ENCODE results near the gene GMPPB.
"Not testable (repeated sequence)": the region's sequence is repeated elsewhere in the genome, so short reads cannot be mapped to it uniquely, and the experiment has no call there.

GMPPB gene

DNA sequence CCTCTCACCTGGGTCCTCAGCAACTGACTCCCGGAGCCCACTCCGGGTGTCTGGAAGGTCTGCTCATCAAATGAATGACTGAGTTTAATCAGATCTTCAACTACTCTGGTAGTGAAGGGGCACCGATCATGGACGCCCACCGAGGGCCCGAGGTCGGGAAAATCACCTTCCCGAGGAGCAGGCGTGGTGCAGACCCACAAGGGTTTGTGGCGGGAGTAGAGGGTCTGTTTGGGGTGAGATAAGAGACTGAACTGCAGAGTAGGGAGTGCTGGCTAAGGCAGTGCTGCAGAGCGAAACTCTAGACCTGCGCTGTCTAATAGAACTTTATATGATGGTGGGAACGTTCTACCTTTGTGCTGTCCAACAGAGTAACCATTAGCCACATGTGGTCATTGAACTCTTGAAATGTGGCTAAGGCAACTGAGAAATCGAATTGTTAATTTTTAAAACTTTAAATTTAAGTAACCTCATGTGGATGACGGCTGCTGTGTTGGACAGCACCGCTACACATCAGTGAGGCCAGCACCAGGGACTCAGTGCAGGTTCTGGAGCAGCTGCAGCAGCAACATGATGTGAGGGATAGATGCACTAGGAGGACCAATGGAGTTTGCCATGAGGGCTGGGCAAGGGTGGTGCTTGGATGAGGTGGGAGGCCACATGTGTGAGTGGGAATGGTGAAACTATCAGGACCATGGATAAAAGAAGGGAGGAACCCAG, 33.7 kb downstream of the GMPPB start:
- not testable (repeated sequence) for DNase-seq (ENCODE audit: low read depth)

DNA sequence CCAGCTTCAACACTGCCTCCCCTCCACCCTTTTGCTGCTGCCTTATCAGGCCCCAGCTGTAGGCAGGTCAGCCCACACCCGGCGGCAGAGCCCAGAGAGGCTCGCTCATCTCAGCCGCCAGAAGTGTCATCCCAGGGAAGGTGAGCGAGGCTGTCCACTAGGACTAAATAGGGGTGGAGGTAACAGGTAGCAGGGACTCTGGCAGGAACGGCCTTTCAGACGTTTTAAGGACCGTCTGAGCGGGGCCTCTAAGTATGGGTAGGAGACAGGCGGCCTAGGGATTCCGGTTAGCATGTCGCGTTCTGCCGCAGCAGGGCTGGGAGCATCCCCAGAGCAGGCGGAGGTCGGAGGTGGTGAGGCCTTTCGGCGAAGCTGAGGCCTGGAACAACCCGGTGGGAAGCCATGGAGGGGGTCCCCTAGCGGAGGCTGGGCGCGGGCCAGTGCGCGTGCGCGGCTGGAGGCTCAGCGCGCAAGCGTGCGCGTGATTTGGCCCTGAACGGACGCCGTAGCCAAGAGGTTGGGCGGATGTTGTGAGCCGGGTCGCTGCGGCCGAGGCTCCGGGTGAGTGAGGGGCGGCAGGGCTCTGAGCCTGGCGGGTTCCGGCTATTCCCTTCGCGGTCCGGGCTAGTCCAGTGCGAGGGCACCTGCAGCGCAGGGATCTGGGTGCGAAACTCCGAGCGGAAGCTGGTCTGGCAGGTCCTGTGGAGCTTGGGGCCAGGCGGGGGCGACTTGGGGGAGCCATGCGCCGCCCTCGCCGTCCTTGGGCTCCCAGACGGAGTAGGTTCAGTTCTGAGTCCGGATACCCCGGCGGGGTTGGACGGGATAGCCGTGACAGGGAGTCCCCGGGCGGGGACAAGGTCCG, 34.5 kb downstream of the GMPPB start, which contains the start of the genes MST1 and RNF123:
TSS of gene MST1 (minus strand) at position 429 of the 862 bp plus-strand sequence. CDS start 783 bp downstream, outside the sequence.
TSS of gene RNF123 (plus strand) at position 512 of the 862 bp plus-strand sequence. CDS start 1,609 bp downstream, outside the sequence.
- peak; percentile 80 for DNase-seq (ENCODE audit: low read depth)

GRCh38 chr3:49688338-49689045, 35.3 kb downstream of the GMPPB start:
- DNase-seq (ENCODE audit: low read depth), result not testable (repeated sequence)

- not testable (repeated sequence) for DNase-seq (ENCODE audit: low read depth)
Measured at GRCh38 chr3:49687424-49687795, 36.3 kb downstream of the GMPPB start.

DNA sequence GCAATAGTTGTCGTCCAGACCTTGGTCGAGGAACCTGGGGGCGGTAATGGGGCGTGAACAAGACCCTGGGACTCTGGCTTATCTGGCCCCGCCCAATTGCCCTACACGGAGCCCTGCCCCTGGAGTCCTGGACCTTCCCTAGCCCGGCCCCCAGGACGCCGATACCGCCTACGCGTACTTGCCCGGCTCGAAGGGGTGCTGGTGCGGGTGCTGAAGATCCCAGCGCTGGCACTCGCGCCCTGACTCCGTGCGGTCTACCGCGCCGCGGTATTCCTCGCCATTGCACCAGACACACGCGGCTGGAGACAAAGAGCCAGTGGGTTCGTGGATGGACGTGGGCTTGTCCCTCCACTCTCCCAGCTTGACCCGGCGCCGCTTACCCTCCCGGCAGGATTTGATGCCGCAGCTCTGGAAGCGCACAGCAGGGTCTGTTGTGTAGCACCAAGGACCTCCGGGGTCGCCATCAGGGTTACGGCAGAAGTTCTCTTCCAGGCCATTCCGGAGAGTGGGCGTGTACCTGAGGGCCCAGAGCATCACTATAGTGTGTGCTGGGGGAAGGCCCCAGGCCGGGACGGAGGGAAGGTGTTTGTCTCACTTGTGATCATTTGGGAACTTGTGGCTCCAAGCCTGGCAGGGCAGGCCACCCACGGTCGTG, 36.9 kb downstream of the GMPPB start:
- DNase-seq (ENCODE audit: low read depth), result not testable (repeated sequence)

- not testable (repeated sequence) for DNase-seq (ENCODE audit: low read depth)
Measured at GRCh38 chr3:49686346-49686745, 37.4 kb downstream of the GMPPB start.

DNA sequence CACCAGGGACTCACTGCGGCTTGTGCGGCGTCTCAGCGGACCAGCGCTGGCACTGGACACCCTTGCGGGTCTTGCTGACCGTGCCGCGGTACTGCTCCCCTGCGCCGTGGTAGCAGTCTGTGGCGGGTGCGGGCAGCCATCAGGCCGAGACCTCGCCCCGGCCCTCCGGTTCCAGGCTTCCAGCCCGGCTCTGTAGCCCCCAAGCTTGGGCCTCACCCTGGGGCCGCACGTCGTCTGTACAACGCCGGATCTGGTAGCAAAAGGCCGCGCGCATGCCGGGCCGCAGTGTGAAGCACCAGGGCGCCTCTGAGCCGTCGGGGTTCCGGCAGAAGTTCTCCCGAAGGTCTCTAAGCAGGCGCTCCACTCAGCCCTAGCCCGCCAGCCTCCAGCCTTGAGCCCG, 37.9 kb downstream of the GMPPB start:
- DNase-seq (ENCODE audit: low read depth), result not testable (repeated sequence)

DNA sequence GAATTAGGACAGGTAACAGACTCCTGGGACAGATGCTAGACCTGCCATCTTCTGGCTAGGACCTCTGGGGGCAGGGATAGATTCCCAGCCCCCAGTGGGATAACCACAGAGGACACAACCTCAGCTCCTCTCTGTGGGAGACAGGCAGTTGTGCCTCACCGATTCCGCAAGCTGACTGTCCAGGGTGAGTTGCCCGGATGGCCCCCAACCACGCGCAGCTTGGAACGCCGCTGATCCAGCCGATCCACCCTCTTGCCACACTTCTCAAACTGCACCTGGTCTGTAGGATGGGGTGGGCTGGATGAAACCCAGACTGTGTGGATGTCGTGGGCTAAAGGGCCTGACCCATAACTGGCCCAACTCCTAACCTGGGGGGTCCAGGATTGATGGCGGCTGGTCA, 38.6 kb downstream of the GMPPB start:
- DNase-seq (ENCODE audit: low read depth), result not testable (repeated sequence)

GRCh38 chr3:49684453-49684852, 39.3 kb downstream of the GMPPB start:
- not testable (repeated sequence) for DNase-seq (ENCODE audit: low read depth)

- DNase-seq (ENCODE audit: low read depth), result no peak
Measured at GRCh38 chr3:49683162-49683561, 40.6 kb downstream of the GMPPB start.

GRCh38 chr3:49681543-49681942, 42.2 kb downstream of the GMPPB start:
- DNase-seq (ENCODE audit: low read depth), result no peak

DNA sequence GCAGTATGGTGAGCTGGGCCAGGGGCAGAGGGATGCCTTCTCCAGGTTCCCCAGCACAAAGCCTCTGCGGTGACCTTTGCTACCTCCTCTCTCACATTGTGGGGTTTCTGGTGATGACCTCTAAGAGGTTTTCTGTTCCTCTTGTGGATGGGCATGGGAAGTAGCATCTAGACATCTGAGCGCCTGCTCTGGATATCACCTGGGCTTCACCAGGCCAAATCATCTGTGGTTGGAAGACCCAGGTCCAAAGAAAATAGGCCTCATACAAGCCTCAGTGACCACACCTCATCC, 42.6 kb downstream of the GMPPB start:
- DNase-seq (ENCODE audit: low read depth), result no peak

- no peak for DNase-seq (ENCODE audit: low read depth)
Measured at GRCh38 chr3:49680493-49681231, 43.1 kb downstream of the GMPPB start.

DNA sequence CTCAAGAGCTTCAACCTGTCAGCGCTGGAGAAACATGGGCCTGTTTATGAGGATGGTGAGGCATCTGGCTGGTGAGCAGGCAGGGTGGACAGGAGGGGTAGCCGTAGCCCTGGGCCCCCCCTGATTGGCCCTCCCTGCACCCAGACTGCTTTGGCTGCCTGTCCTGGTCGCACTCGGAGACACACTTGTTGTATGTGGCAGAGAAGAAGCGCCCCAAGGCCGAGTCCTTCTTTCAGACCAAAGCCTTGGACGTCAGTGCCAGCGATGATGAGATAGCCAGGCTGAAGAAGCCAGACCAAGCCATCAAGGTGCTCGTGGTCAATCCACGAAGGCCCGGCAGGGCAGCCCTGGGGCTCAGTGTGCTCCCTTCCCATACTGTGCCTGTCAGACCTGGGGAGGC, 47.8 kb downstream of the GMPPB start:
- DNase-seq (ENCODE audit: low read depth), result no peak

DNA sequence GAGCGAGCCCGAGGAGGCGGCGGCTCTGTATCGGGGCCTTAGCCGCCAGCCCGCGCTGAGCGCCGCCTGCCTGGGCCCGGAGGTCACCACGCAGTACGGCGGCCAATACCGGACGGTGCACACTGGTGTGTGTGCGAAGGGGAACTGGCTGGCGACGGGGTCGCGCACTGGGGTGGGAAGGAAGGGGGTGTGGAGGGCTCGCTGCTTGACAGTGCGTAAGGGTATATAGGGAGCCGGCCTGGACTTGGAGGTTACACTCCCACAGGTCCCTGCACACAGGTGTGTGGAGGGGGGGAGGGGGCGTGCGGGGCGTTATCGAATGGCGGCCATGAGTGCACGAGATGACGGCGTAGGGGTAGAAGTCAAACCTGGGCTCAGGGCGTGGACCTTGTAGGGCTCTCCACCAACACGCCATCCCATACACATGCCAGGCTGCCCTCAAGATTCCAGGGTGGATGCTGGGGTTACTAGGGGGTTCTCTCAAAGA, 49.2 kb downstream of the GMPPB start:
- no peak for DNase-seq (ENCODE audit: low read depth)

- peak; percentile 94 for DNase-seq (ENCODE audit: low read depth)
Measured at GRCh38 chr3:49673715-49674496, 49.8 kb downstream of the GMPPB start, which contains the start of gene APEH. TSS of gene APEH (plus strand) at chr3:49674351. CDS start at chr3:49674402, 51 bp downstream.

DNA sequence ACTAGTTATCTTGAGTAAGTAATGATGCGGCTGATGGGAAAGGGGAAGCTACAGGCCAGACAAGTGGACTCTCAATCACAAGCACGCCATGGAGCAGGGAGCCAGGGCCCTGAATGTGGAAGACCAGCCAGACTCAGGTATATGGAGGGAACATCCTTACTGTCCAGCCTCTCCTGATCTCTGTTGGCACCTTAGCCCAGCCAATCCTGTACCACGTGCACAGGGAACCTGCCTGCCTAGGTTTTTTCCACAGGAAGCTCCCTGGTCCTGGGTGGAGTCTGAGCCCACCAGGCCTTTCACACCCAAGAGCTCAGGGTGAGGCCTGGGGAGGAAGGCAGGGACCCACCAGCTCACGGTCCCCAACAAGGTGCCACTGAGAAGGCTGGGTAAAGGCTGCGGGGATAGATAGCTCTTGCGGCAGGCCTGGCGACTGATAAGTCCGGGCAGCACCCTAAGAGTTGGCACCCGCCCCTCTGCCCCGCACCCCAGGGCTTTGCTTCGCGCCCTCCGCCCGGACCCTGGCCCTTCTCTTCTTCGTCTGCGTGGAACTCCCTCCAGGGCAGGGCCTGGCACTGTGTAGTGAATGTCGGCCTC, 50.5 kb downstream of the GMPPB start:
- no peak for DNase-seq (ENCODE audit: low read depth)

DNA sequence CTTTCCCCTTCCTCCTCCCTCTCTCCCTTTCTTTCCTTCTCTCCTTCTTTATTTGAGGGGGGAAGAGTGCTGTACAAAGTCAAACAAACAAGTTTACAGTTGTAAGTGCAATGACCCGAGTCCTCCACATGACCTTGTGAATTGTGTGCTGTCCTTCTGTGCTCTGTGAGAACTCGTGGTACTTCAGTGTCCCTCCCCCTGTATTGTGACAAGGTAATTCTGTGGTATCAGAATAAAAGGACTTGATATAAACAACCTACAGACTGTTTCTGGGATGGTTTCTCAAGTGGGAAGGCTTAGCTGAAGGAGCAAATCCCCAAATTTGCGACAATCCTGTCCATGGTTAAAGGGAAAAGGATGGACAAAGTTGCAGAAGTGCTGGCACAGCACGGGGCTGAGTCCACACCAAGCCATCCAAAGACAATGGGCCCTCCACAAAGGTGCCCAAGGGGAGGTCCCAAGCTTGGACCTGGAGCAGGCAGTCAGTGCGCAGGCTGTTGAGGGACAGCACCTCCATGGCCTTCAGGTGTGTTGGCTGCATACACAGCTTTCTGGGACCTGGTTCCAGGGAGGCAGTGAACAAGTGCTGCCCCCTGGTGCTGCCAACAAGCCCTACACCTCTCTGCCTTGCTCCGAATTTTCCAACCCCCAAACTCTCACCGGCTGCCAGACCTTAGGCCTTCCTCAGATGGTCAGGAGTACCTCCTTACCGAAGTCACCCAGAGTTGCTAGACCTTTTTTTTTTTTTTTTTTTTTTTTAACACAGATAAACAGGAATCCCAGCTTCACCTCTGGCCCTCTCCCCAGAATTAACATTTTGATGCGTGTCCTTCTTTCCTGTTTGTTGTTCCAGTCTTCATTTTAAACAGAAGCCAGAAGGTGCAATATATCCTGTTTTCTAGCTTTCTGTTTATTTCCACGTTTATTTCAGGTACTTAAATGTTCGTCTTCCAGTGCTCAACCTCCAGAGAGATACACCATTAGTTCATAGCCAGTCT, 52.2 kb downstream of the GMPPB start:
- DNase-seq (ENCODE audit: low read depth), result peak; percentile 21

DNA sequence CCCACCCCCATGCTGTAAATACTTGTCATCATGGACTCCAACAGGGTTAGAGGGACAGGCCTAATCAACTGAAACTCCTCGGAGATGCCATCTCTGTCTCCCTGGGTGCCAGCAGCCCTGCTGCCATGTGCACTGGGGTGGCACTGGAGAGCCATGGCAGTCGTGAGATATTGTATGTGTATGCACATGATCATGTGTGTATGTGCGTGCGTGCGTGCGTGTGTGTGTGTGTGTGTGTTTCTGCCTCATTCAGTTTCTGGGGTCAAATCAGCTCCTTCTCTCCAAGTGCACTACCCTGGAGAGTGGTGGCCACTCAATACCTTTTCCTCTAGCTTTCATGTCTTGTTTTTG, 52.8 kb downstream of the GMPPB start:
- no peak for DNase-seq (ENCODE audit: low read depth)
